Esophagus muscularis mucosa (tissue), 4 donors: ENCODE measurements around the gene DIP2A.

Experiments used
- CTCF ChIP-seq, 3 experiments: fragments of 200-600 bp in 2 of 3; fragments of 450-650 bp in 1 of 3; sonication (generic) in 2 of 3; IDR thresholded peaks; one replicate each; pipeline ENCODE4 v1.5.1; 2017 to 2019; ENCODE audit warnings: antibody characterized with exemption in 3 of 3, mild to moderate bottlenecking in 2 of 3, moderate library complexity in 1 of 3
- EP300 ChIP-seq: sonication (generic); formaldehyde crosslinking; IDR thresholded peaks from one replicate; pipeline ENCODE4 v1.6.1; 2017; ENCODE audit warnings: antibody characterized with exemption
- POLR2A ChIP-seq: fragments of 450-650 bp; IDR thresholded peaks from one replicate; pipeline ENCODE4 v1.6.1; 2017; ENCODE audit warnings: antibody characterized with exemption, moderate library complexity, mild to moderate bottlenecking, low read depth
- POLR2AphosphoS5 ChIP-seq, 2 donors: sonication (generic); formaldehyde crosslinking; IDR thresholded peaks; one replicate each; pipeline ENCODE4 v1.6.1; 2017; ENCODE audit warnings: antibody characterized with exemption in 2 of 2

- TF ChIP-seq POLR2AphosphoS5 (IDR thresholded peaks at IDR 0.05) (no peak), POLR2A (no peak), CTCF (IDR thresholded peaks at IDR 0.05) (no peak), EP300 (no peak)
Measured at GRCh38 chr21:46437096-46437498, 21.6 kb upstream of the DIP2A start.
